Stimulated activated CD4-positive, alpha-beta T cell treated with anti-CD3 and anti-CD28 coated beads, Interleukin-1b, Interleukin-23, amount 100 ng/mL, for 1 hour (primary cell): ENCODE measurements around the gene RAF1.

ENCODE experiments used
- DNase-seq, 2 donors: peaks; one replicate each; pipeline ENCODE4 v3.0.0-alpha.2; 2020; ENCODE audit warnings: low read depth in 2 of 2

RAF1 gene

GRCh38 chr3:12591997-12592715, 71.8 kb downstream of the RAF1 start:
- DNase-seq, result no peak

GRCh38 chr3:12591456-12591855, 72.5 kb downstream of the RAF1 start:
- DNase-seq, result no peak

- DNase-seq, result no peak
Observed at GRCh38 chr3:12590096-12590495, 73.8 kb downstream of the RAF1 start.

- DNase-seq, result no peak
Observed at GRCh38 chr3:12588039-12589009, 75.6 kb downstream of the RAF1 start.

- no peak for DNase-seq
Observed at GRCh38 chr3:12586403-12586802, 77.5 kb downstream of the RAF1 start.

GRCh38 chr3:12585970-12586369, 77.9 kb downstream of the RAF1 start:
- DNase-seq, result no peak

GRCh38 chr3:12585181-12585580, 78.7 kb downstream of the RAF1 start:
- no peak for DNase-seq

- no peak for DNase-seq
Observed at GRCh38 chr3:12584083-12584482, 79.8 kb downstream of the RAF1 start.

- no peak for DNase-seq
Observed at GRCh38 chr3:12583280-12583679, 80.6 kb downstream of the RAF1 start.

GRCh38 chr3:12582730-12583129, 81.2 kb downstream of the RAF1 start:
- DNase-seq, result no peak

GRCh38 chr3:12579905-12580304, 84.0 kb downstream of the RAF1 start:
- DNase-seq, result no peak

GRCh38 chr3:12579456-12579855, 84.5 kb downstream of the RAF1 start:
- no peak for DNase-seq

GRCh38 chr3:12578742-12579141, 85.2 kb downstream of the RAF1 start:
- DNase-seq, result no peak

GRCh38 chr3:12577379-12577778, 86.5 kb downstream of the RAF1 start:
- DNase-seq, result no peak

GRCh38 chr3:12574661-12575060, 89.3 kb downstream of the RAF1 start:
- DNase-seq, result no peak

GRCh38 chr3:12574131-12574530, 89.8 kb downstream of the RAF1 start:
- DNase-seq, result no peak

GRCh38 chr3:12571986-12572385, 91.9 kb downstream of the RAF1 start:
- DNase-seq, result no peak

- no peak for DNase-seq
Observed at GRCh38 chr3:12569836-12570235, 94.1 kb downstream of the RAF1 start.

GRCh38 chr3:12568747-12569146, 95.2 kb downstream of the RAF1 start:
- DNase-seq, result no peak

GRCh38 chr3:12566976-12567375, 96.9 kb downstream of the RAF1 start:
- DNase-seq, result no peak

- DNase-seq, result no peak
Observed at GRCh38 chr3:12562451-12562850, 101.5 kb downstream of the RAF1 start.

GRCh38 chr3:12561397-12561796, 102.5 kb downstream of the RAF1 start:
- DNase-seq, result no peak
